ENCODE measurements around the gene ITCH.
"Not testable (repeated sequence)": the region's sequence is repeated elsewhere in the genome, so short reads cannot be mapped to it uniquely, and the experiment has no call there.

ITCH gene

DNA sequence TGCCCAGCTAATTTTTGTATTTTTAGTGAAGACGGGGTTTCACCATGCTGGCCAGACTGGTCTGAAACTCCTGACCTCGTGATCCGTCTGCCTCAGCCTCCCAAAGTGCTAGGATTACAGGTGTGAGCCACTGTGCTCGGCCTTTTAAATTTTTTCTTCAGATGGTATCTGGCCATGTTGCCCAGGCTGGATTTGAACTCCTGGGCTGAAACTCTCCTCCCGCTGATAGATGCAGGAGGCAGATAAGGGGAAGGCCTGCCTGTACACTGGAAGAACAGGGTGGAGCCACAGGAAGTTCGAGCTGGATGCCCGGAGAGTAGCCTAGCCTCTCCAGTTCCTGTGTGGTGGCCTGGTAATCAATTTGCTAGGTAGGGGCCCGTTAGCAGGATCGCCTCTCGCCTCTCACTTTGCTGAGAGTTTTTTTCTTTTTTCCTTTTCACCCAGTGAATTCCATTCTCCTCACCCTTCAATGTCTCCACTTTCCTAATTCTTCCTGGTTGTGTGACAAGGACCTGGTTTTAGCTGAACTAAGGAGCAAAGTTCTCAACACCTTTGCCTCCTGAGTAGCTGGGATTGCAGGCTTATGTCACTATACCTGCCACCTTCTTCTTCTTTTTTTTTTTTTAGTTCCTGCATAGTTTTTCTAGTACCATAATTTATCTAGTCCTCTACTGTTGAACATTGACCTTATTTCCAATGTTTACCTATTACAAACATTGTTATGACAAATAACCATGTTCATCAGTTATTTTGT is 19.4 kb upstream of the ITCH start:
- H3K27ac ChIP-seq: no peak overlapping the region; the same call in 1 of the 2 replicates
- ChIA-PET CTCF (interaction anchor here (0.6 to 0.7 kb wide), 2 partner anchors 73 to 165 kb away, joined by 3 to 5 read pairs; no protein-coding TSS in a partner anchor), POLR2A (ENCODE audit: low non-redundant PET) (interaction anchor here (0.7 kb wide), 1 partner anchor 42 kb away, joined by 3 read pairs; no protein-coding TSS in a partner anchor)
- TF ChIP-seq, protein P1, sequence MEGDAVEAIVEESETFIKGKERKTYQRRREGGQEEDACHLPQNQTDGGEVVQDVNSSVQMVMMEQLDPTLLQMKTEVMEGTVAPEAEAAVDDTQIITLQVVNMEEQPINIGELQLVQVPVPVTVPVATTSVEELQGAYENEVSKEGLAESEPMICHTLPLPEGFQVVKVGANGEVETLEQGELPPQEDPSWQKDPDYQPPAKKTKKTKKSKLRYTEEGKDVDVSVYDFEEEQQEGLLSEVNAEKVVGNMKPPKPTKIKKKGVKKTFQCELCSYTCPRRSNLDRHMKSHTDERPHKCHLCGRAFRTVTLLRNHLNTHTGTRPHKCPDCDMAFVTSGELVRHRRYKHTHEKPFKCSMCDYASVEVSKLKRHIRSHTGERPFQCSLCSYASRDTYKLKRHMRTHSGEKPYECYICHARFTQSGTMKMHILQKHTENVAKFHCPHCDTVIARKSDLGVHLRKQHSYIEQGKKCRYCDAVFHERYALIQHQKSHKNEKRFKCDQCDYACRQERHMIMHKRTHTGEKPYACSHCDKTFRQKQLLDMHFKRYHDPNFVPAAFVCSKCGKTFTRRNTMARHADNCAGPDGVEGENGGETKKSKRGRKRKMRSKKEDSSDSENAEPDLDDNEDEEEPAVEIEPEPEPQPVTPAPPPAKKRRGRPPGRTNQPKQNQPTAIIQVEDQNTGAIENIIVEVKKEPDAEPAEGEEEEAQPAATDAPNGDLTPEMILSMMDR (conservative IDR thresholded peaks at IDR 0.05; ENCODE audit: low read depth): no peak
- DNase-seq (ENCODE audit: low spot score): no peak

DNA sequence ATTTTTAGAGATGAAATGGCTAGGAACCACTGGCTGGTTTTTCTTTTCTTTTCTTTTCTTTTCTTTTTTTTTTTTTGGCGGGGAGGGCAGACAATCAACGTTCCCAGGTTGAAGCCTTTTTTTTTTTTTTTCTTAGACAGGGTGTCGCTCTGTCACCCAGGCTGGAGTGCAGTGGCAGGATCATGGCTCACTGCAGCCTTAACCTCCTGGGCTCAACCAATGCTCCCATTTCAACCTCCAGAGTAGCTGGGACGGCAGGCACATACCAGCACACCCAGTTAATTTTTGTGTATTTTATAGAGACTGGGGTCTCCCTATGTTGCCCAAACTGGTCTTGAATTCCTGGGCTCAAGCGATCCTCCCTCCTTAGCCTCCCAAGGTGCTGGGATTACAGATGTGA is 18.8 kb upstream of the ITCH start:
- TF ChIP-seq, protein P1 (conservative IDR thresholded peaks at IDR 0.05; ENCODE audit: low read depth): no peak
- DNase-seq (ENCODE audit: low spot score): no peak
- CTCF ChIA-PET: interaction anchor here (0.7 to 1.1 kb wide), 2 partner anchors 32 to 165 kb away, joined by 4 to 5 read pairs; no protein-coding TSS in a partner anchor
- H3K27ac ChIP-seq: no peak overlapping the region
- POLR2A ChIA-PET (ENCODE audit: low non-redundant PET): interaction anchor here (0.7 kb wide), 1 partner anchor 43 kb away, joined by 3 read pairs; no protein-coding TSS in a partner anchor

DNA sequence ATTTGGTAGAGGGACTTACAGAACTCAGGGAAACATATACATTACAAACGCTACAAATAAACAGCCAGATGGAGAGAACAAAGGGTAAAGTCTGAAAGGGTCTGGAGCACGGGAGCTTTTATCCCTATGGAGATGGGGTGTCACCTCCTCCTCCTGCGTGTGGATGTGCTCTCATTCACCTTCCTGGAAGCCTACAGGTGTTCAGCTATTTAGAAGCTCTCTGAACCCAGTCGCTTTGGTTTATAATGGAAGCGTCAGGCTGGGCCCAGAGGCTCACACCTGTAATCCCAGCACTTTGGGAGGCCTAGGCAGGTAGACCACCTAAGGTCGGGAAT is 17.7 kb upstream of the ITCH start:
- no peak for DNase-seq (ENCODE audit: low spot score)
- POLR2A ChIA-PET (ENCODE audit: low non-redundant PET): no interaction called here
- CTCF ChIA-PET: interaction anchor here (1.1 kb wide), 1 partner anchor 33 kb away, joined by 4 read pairs; no protein-coding TSS in a partner anchor
- TF ChIP-seq, protein P1 (conservative IDR thresholded peaks at IDR 0.05; ENCODE audit: low read depth): no peak
- no peak overlapping the region for H3K27ac ChIP-seq

DNA sequence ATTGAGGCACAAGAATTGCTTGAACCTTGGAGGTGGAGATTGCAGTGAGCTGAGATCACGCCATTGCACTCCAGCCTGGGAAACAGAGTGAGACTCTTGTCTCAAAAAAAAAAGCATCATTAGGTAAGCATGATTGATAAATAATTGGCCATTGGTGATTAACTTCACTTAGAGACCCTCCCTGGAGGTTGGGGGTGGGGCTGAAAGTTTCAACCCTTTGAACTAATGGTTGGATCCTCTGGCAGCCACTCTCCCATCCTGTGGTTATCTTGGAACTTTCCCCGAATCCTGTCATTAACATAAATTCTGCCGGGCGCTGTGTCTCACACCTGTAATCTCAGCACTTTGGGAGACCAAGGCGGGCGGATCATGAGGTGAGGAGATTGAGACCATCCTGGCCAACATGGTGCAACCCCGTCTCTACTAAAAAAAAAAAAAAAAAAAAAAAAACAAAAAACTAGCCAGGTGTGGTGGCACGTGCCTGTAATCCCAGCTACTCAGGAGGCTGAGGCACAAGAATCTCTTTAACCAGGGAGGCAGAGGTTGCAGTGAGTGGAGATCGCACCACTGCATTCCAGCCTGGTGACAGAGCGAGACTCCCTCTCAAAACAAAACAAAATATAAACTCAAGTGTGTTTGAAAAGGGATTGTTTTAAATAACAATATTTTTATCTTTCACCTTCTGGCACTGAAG is 17.1 kb upstream of the ITCH start:
- ChIA-PET POLR2A (ENCODE audit: low non-redundant PET) (interaction anchor here (1.4 kb wide), 1 partner anchor 17 kb away, joined by 5 read pairs; the partner anchor contains the start of gene ITCH), CTCF (interaction anchor here (0.5 to 0.7 kb wide), 4 partner anchors 440 to 1772 kb away, joined by 3 to 4 read pairs (median 3); no protein-coding TSS in a partner anchor)
- not testable (repeated sequence) for DNase-seq (ENCODE audit: low spot score); H3K27ac ChIP-seq

DNA sequence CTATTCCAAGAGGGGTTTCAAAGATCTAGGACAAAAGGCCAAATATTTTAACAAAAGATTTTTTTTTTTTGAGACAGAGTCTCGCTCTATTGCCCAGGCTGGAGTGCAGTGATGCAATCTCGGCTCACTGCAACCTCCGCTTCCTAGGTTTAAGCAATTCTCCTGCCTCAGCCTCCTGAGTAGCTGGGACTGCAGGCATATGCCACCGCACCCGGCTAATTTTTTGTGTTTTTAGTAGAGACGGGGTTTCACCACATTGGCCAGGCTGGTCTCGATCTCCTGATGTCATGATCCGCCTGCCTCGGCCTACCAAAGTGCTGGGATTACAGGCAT is 16.6 kb upstream of the ITCH start:
- H3K27ac ChIP-seq; DNase-seq (ENCODE audit: low spot score): not testable (repeated sequence)
- POLR2A ChIA-PET (ENCODE audit: low non-redundant PET): interaction anchor here (1.4 kb wide), 1 partner anchor 16 kb away, joined by 5 read pairs; the partner anchor contains the start of gene ITCH
- CTCF ChIA-PET: interaction anchor here (0.5 to 0.7 kb wide), 3 partner anchors 532 to 1772 kb away, joined by 3 to 4 read pairs (median 3); no protein-coding TSS in a partner anchor

DNA sequence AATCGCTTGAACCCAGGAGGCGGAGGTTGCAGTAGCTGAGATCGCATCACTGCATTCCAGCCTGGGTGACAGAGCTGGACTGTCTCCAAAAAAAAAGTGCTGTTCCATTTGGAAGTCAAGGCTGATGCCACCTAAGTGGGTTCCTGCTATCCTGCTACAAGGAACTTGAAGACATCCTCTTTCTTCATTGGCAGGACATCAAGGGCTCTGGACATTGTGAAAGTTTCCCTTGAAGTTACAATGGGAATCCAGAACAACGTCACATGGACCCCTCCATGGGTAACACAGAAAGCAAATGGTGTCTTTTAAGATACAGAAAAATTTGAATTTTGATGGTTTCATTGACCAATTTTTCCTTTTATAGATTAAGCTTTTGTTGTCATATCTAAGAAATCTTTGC is 15.5 kb upstream of the ITCH start:
- H3K27ac ChIP-seq: no peak overlapping the region
- ChIA-PET POLR2A (ENCODE audit: low non-redundant PET) (no interaction called here), CTCF (interaction anchor here (0.7 kb wide), 1 partner anchor 35 kb away, joined by 3 read pairs; no protein-coding TSS in a partner anchor)
- no peak for DNase-seq (ENCODE audit: low spot score)
- TF ChIP-seq, protein P1 (conservative IDR thresholded peaks at IDR 0.05; ENCODE audit: low read depth): no peak

DNA sequence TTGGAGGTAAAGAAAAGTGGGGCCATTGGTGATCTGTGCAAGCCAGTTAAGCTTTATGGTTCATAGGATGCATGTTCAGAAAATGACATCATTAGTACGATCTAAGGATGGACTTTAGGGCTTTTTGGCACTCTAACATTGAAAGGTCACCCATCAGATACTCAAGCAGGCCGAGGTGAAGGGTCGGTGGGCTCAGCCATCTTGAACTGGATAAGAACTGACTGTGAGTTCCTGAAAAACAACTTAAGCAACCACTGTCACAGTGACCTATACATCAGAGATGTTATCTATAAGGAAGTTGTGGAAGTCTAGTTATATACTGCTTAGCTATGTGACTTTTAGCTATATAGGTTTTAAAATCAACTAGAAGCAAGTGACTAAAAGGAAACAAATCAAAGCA is 13.0 kb upstream of the ITCH start:
- CTCF ChIA-PET: interaction anchor here (0.7 to 1.1 kb wide), 2 partner anchors 38 to 383 kb away, joined by 3 to 4 read pairs; no protein-coding TSS in a partner anchor
- TF ChIP-seq, protein P1 (conservative IDR thresholded peaks at IDR 0.05; ENCODE audit: low read depth): no peak
- POLR2A ChIA-PET (ENCODE audit: low non-redundant PET): interaction anchor here (0.6 to 1.5 kb wide), 2 partner anchors 12 to 18 kb away, joined by 3 to 8 read pairs; no protein-coding TSS in a partner anchor
- H3K27ac ChIP-seq: no peak overlapping the region
- no peak for DNase-seq (ENCODE audit: low spot score)

DNA sequence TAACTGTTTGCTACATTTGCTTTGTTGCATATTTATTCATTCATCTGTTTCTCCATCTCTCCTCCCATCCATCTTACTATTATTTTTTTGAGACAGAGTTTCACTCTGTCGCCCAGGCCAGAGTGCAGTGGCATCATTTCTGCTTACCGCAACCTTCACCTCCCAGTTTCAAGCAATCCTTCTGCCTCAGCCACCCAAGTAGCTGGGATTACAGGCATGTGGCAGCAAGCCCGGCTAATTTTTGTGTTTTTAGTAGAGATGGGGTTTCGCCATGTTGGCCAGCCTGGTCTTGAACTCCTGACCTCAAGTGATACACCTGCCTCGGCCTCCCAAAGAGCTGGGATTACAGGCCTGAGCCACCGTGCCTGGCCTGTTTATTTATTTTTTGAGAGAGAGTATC is 9.6 kb upstream of the ITCH start:
- ChIA-PET CTCF (interaction anchor here (0.9 kb wide), 1 partner anchor 41 kb away, joined by 4 read pairs; no protein-coding TSS in a partner anchor), POLR2A (ENCODE audit: low non-redundant PET) (interaction anchor here (0.8 kb wide), 1 partner anchor 9 kb away, joined by 4 read pairs; the partner anchor contains the start of gene ITCH)
- DNase-seq (ENCODE audit: low spot score); H3K27ac ChIP-seq: not testable (repeated sequence)

Data from RWPE1 (cell line).